ENCODE data around the gene HECW1.

DNA sequence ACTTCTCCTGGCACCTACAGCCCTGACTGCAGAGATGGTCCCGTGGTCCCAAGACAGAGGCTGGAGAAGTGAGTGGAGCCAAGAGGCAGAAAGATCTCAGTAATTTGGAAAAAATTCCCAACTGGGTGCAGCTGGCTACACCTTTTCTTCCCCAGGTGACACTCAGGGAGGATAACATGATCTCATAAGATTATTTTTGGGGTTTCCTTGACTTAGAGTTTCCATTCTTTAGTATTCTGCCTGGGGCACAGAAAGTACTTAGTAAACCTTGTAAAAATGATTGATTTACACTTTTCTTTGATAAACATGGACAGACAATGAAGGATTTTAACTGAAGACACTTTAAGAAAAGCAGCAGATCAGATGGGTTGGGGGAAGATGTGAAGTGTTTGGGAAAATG is 38.6 kb downstream of the HECW1 start:
- TF ChIP-seq POLR2A (IDR thresholded peaks at IDR 0.05; ENCODE audit: low read depth, low read length) (no peak), POLR2AphosphoS5 (IDR thresholded peaks at IDR 0.05; ENCODE audit: low read depth, low read length) (no peak), SPI1 (IDR thresholded peaks at IDR 0.05; ENCODE audit: low read depth, low read length) (no peak), TAF1 (IDR thresholded peaks at IDR 0.05; ENCODE audit: low read depth, low read length) (no peak), PAX5 (IDR thresholded peaks at IDR 0.05; ENCODE audit: insufficient read depth, low read length, severe bottlenecking) (no peak), POU2F2 (IDR thresholded peaks at IDR 0.05; ENCODE audit: low read depth, low read length) (no peak)

Measured in GM12891 (cell line).